Coronary artery (tissue), 2 donors: ENCODE results near the gene CENPK.
A peak's percentile ranks its signal among the peaks of the same experiment; 100 is the strongest.

Source experiments
- DNase-seq: peaks from one replicate; pipeline ENCODE4 v3.0.0-alpha.2; 2017; ENCODE audit warnings: low spot score
- H3K27ac ChIP-seq, 2 donors: fragments of 200-600 bp; sonication (generic); one replicate each; pipeline ENCODE4 v1.5.1; 2016 to 2019
- H3K4me3 ChIP-seq: fragments of 200-600 bp; sonication (generic); 2 replicates; pipeline ENCODE4 v1.5.1; 2016; ENCODE audit warnings: mild to moderate bottlenecking, moderate library complexity
- CTCF ChIP-seq: fragments of 200-600 bp; sonication (generic); IDR thresholded peaks from one replicate; pipeline ENCODE4 v1.5.1; 2019; ENCODE audit warnings: antibody characterized with exemption

CENPK gene

GRCh38 chr5:65482736-65483545 is 80.0 kb downstream of the CENPK start:
- no peak for DNase-seq
- H3K4me3 ChIP-seq, result peak overlapping the region; percentile 68
- no peak for TF ChIP-seq CTCF
- H3K27ac ChIP-seq, result peak overlapping the region; percentile 94 to 96

- DNase-seq, result no peak
- H3K4me3 ChIP-seq, result peak overlapping the region; percentile 68
- TF ChIP-seq CTCF, result no peak
These were observed 80.7 kb downstream of the CENPK start for GRCh38 chr5:65482296-65482735.

GRCh38 chr5:65481635-65482295 is 81.2 kb downstream of the CENPK start, which contains the start of gene ADAMTS6:
Gene ADAMTS6, minus strand, starts transcription at chr5:65481920. Its CDS starts 8,247 bp downstream, at chr5:65473673.
- H3K27ac ChIP-seq, result peak within 1 kb of the TSS; percentile 94 to 96
- no peak for TF ChIP-seq CTCF
- H3K4me3 ChIP-seq, result peak within 1 kb of the TSS; percentile 68
- DNase-seq, result peak; percentile 93

More at GRCh38 chr5:65482296-65482735, 80.7 kb downstream of the CENPK start:
- peak overlapping the region; percentile 94 to 96 for H3K27ac ChIP-seq

GRCh38 chr5:65481171-65481581 is 81.8 kb downstream of the CENPK start:
- peak overlapping the region; percentile 68 for H3K4me3 ChIP-seq
- TF ChIP-seq CTCF, result no peak
- no peak for DNase-seq
- H3K27ac ChIP-seq, result peak overlapping the region; percentile 94 to 96

DNA sequence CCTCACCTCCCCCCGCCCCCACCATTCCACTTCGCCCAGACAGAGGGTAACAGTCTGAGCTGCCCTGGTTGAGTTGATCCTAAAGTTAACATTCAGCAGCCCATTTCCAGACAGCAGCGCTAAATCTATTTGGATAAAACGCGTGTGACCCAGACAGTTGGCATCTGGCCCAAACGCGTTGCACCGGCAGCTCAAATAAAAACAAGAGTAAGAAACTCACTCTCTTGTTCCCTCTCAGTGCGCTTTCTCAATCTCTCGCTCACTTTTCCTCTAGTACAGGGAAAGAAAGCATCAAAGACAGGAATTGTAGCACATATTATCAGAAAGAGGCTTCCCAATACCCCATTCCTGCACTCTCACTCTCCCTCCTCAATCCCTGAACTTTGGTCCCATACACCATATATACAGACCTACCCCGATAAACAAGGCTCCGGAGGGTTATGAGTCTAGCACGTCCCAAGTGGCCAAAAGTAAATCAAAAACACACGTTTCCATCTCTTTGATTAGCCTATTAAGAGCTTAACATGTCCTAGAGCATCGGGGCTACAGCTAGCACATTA is 82.6 kb downstream of the CENPK start:
- no peak for TF ChIP-seq CTCF
- peak; percentile 88 for DNase-seq
- Histone ChIP-seq H3K4me3 (peak overlapping the region; percentile 68), H3K27ac (peak overlapping the region; percentile 78 to 96)

DNA sequence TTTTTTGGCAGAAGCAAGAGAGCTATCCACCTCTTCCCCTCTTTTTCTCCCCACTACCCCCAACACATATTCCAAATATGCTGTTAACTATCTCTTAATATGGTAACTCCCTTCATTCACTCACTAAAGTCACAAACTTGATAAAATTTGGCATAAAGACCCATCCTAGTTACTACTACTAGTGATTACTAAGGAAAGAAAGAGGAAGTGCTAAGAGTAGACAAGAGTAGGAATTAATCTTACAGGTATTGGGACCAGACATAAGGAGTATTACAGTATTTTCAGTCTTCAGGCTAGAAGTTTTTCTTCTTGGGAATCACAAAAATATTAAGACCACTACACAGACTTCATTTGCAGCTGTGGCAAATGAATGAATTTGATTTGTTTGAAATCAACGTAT is 83.4 kb downstream of the CENPK start:
- Histone ChIP-seq H3K27ac (peak overlapping the region; percentile 78 to 96), H3K4me3 (peak overlapping the region; percentile 68)
- no peak for DNase-seq
- no peak for TF ChIP-seq CTCF
